NCI-H82 treated with DMSO at 0.1 percent for 48 hours (cell line): ENCODE data around the gene SENP6.
"Not testable (repeated sequence)": the region's sequence is repeated elsewhere in the genome, so short reads cannot be mapped to it uniquely, and the experiment has no call there.

ENCODE experiments used
- DNase-seq: peaks from one replicate; lab custom pipeline; 2025; ENCODE audit not compliant: unreplicated experiment; lab: John Stamatoyannopoulos, UW

Gene SENP6

DNA sequence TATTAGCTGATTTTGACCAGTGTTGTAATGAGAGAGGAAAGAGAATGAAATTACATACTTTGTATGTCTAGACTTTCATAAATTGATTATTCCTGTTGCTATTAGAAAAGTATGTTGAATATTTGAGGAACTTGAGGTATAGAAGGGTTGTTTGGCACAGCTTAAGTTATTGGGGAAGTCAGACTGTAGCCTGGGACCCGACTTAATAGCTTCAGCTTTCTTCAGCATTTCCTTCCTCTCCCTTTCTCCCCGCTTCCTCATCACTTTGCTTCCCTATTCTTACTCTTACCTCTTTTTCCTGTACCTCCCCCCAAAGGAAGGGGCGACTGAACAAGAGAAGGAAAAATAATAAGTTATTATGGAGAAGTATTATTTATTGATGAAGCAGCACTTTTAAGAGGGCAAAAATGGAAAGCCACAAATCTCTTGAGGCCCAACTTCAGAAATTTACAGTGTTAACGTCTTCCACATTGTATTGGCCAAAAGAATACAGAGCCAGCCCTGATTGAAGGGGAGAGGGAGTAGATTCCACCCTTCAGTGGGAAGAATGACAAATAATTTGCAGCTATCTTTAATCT lies 7.4 kb downstream of the SENP6 start:
- no peak for DNase-seq

DNA sequence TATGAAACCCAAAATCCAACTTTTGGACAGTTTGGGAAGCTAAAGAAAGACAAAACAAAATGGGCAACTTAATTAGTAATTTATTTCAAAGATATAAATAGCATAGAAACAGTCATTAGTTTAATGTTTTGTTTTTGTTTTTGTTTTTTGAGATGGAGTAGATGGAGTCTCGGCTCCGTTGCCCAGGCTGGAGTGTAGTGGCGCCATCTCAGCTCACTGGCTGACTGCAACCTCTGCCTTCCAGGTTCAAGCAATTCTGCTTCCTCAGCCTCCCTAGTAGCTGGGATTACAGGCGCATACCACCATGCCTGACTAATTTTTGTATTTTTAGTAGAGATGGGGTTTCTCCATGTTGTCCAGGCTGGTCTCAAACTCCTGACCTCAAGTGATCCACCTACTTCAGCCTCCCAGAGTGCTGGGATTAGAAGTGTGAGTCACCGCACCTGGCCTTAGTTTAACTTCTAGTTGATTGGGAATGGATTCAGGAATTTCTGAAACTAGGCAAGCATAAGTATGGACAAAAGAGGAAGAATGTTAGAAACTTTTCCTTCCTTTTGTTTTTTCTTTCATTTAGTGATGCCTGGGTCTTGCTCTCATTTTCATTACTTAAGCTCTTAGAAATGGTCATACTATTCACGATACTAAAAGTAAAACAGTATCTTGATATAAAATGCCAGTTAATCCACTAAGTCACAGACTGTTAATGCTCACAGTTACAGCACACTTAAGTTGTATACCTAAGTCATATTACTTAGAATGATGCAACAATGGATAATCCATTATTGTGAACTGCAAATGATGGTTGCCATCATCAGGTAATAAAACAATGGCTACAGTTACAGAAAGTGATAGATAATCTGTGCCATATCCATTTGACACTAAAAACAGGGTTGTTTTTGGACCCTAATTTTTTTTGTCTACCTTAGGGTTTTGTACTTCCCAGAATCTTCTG lies 8.2 kb downstream of the SENP6 start:
- DNase-seq, result no peak

DNA sequence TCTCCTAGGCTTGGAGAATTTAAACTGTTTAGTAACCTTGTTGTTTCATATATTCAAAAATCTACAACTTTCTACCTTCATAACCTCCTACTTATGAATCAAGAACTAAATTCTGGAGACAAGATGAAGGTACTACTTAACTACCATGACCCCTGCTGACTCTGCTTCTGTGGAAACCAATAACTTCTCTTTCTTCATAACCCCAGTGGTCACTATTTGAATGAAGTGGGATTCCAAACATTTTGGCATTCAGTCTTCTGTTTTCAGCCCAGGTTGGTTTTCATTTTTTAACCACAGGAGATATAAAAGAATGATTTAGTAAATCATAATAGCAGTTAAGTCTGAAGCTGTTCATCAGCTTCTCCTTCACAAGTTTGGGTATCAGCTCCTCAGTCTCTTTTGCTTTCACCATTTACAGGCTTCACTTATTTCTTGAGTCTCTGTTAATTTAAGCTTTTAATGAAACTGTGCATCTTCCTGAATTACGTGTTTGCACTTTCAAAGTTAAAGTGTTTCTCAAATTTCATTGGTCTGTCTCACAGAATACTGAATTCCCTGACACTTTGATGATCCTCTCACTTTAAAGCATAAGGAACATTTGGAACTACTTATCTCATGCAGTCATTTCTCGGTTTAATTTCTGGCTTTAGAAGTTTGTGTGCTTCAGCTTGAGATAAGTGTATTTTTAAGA lies 9.5 kb downstream of the SENP6 start:
- DNase-seq, result no peak

DNA sequence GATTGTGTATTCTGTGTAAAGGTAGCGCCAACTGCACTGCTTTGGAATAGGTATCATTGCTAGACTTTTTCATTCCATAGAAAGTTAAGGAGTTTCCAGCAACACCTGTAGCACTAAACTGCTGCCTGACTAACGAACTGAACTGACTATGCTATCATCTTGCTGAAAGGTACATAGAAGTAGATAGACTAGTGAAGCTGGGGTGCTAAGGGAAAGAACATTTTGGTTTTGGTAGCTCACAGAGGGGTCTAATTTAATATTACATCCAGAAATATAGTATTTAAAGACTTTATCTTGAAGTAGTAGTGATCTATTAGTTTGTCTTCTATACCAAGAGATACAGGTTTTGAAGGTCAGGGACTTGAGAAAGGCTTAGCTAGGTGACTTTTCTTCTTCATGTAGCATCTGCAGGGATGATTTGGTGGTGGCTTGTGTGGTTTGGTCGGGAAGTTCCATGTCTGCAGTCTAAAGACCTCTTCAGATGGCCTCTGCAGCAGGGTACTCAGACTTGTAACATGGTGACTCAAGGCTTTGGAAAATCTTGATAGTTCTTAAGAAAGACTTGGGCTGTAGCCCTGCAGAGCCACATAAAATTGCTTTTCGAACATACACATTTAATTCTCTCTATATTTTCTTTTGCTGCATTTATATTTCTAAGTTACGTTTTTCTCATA lies 10.2 kb downstream of the SENP6 start:
- DNase-seq, result no peak

DNA sequence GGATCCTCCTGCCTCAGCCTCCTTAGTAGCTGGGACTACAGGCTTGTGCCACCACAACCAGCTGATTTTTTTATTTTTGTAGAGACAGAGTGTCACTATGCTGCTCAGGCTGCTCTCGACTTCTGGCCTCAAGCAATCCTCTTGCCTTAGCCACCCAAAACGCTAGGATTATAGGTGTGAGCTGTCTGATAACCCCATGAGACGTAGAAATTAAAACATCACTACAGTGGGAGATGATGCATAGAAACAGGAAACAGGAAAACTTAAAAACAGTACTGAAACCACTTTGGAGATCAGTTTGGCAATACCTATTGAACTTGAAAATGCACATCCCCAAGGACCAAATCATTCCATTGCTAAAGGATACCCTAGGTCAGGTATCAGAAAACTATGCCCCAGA lies 10.8 kb downstream of the SENP6 start:
- no peak for DNase-seq

DNA sequence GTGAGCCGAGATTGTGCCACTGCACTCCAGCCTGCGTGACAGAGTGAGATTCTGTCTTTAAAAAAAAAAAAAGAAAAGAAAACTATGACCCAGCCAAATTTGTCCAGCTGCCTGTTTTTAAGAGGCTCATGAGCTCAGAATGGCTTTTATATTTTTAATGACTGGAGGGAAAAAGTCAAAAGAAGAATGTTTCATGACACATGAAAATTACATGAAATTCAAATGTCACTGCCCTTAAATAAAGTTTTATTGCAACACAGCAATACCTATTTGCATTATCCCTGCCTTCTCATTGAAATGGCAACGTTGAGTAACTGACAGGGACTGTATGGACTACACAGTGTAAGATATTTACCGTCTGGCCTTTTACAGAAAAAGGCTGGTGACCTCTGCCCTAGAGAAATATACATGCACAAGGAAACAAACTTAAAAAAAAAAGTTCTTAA lies 11.4 kb downstream of the SENP6 start:
- no peak for DNase-seq

DNA sequence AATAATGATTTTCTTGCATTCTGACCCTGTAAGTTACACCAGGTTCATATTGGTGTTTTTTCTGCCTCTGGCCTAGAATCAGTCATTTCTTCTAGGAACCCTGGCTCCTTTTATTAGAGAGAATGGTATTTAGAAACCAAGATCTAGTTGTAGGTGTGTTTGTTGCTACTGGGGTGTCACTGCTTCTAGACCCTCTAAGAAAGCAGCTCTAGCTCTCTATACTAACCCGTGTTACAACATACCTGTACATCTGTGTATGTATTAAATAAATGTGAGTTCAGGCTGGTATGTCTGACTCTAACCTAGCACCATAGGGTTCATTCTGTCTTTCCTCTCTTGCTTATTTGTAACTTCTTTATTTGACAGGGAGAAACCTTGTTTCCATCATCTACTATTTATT lies 16.8 kb downstream of the SENP6 start:
- DNase-seq, result no peak

DNA sequence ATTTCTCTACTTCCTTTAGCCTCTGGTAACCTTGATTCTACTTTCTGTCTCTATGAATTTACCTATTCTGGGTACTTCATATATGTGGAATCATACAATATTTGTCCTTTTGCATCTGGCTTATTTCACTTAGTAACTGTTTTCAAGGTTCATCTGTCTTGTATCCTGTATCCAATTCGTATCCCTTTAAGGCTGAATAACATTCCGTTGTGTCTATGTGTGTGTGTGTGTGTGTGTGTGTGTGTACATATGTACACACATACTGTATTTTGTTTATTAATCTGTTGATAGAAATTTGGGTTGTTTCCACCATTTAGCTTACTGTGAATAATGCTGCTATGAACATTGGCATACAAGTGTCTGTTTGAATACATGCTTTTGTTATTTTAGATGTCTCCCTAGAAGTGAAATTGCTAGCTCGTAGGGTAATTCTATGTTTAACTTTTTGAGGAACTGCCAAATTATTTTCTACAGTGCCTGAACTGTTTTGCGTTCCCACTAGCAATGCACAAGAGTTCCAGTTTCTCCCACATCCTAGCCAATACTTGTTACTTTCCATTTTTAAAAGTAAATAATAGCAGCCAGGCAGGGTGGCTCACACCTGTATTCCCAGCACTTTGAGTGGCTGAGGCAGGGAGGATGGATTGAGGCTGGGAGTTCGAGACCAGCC lies 17.7 kb downstream of the SENP6 start:
- no peak for DNase-seq

DNA sequence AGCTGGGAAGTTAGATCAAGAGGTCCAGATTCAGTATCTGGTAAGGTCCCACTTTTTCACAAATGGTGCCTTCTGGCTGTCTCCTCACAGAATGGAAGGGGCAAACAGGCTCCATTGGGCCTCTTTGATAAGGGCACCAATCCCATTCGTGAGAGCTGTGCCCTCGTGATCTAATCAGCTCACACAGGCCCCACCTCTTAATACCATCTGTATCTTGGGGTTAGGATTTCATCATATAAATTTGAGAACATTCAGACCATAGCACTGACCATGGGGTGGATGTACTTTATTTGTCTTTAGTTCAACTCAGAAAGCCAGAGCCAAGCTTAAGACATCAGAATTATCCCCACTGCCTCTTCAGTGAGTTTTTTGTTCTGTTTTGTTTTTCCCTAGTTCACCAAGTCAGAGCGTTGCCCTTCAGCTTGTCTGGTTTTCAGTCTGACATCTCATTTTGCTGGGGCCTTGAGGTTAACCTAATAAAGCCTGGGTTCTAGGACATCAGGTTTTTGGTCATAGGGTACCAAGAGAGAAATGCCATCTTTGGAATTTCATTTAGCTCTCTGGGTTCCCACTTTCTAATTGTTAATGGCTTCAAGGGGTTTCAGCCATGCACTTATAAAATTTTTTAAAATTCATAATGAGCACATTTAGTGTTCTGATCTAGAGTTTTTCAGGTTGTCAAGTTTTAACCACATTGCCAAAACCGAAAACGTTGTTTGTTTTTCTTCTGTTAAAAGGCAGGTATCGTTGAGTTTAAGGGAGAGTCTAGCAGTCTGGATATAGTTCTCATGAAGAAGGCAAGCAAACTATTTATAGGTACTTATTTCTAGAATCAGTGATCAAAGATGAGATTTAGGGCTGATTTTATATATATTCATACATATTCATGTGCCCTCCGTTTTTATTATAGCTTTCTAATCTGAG lies 19.0 kb downstream of the SENP6 start:
- DNase-seq, result no peak

DNA sequence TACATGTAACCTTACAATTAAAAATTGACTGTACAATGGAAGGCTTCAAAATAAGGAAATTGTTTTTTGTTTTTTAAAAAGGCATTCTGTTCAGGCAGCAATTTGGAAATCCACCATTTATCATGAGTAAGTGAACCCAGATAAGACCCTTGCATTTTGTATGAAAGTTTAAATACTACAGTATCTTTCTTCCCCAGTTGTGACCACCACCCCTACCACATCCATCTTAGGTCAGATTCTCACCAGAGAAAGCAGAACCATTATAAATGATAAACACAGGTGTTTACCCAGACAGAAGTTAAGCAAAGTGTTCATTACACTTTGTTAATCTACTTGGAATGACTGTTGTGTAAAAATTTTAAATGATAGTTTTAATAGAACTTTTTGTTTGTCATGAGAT lies 20.2 kb downstream of the SENP6 start:
- no peak for DNase-seq

DNA sequence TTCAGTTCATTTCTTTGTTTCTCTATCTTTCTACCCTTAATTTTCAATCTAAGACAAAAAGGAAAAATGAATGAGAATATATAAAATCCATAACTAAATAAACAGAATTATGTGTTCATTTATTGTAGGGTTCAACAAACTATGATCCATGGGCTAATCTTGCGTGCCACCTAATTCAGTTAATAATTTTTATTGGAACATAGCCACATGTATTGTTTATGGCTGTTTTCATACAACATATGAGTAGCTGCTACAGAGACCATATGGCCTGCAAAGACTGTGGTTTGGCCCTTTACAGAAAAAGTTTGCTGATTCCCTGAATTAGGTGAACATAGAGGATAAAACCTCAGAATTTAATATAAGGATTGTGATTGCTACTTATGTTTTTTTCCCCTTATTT lies 21.8 kb downstream of the SENP6 start:
- DNase-seq, result no peak

DNA sequence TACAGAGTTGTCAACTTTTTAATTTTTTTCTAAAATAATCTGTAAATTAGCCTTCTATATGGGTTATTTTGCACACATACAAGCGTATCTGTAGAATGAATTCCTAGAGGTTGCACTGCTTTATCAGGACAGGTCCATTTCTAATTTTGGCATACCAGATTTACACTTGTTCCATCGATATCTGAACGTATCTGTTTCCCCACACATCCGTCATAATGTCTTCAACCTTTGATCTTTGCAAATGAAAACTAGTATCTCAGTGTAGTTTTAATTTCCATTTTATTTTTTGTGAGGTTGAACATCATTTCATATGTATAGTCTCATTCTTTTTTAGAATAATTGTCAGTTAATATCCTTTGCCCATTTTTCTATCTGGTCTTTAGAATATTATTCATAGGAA lies 22.7 kb downstream of the SENP6 start:
- no peak for DNase-seq

DNA sequence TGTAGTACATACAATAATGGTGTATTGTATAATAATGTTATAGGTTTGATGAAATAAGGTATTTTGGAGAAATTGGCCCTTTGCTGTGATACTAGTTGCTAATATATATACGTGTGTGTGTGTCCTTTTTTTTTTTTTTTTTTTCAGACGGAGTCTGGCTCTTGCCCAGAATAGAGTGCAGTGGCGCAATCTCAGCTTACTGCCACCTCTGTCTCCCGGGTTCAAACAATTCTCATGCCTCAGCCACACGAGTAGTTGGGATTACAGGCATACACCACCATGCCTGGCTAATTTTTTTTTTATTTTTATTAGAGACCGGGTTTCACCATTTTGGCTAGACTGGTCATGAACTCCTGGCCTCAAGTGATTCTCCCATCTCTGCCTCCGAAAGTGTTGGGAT lies 23.3 kb downstream of the SENP6 start:
- DNase-seq, result no peak

DNA sequence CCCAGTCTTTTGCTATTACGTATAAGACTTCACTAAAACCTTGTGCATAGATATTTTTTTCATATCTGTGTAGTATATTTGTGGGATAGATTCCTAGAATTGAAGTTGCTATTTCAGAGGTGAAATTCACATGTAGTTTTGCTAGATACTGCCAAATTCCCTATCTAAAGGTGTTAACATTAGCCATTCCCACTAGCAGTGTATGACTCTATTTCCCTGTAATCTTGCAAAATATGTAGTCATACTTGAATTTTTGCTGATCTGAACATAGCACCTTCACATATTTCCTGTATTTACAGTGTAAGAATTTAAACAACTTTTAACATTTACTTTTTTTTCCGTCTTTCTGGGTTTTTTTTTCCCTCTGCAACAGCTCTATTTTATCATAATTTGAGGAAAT lies 24.9 kb downstream of the SENP6 start:
- no peak for DNase-seq

DNA sequence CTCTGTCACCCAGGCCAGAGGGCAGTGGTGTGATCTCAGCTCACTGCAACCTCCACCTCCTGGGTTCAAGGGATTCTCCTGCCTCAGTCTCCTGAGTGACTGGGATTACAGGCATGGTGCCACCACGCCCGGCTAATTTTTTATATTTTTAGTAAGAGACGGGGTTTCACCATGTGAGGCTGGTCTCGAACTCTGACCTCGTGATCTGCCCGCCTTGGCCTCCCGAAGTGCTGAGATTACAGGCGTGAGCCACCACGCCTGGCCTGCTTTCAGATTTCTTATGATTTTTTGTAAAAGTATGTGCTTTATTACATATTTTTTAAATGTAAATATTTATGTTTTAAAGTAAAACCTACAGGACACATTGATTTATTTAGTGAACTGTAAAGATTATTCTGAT lies 26.0 kb downstream of the SENP6 start:
- DNase-seq, result not testable (repeated sequence)

DNA sequence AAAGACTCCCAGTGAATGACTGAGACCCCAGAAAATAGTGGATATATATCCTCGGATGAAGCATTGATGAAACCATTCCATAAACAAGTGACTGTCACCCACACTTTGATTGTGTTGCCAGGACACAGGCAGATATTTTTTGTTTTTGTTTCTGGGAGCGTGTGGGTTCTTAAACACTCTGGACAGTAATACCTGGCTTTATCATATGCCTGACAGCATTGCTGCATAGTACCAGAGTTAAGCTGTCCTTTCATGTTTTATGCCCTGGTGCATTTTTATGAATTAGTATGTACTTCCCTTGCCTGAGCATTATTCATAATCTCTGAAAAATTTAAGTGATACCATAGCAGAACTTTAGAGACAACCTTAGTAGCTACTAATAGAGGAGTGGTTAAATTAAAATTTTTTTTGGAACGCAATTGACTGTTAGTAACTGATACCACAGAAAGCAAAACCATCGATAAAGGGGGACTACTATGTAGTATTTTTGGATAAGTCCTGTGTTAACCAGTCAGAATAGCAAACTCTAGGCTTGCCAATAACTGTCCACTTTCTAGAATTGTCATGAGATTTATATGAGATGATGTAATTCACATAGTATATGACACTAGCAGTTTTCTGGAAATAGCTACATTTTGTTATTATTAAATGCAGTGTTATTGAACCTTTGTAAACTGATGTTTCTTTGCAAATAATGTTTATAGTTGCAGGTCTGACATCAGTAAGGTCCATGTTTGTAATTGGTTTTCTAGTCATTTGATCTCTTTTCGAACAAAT lies 30.4 kb downstream of the SENP6 start:
- DNase-seq, result no peak

DNA sequence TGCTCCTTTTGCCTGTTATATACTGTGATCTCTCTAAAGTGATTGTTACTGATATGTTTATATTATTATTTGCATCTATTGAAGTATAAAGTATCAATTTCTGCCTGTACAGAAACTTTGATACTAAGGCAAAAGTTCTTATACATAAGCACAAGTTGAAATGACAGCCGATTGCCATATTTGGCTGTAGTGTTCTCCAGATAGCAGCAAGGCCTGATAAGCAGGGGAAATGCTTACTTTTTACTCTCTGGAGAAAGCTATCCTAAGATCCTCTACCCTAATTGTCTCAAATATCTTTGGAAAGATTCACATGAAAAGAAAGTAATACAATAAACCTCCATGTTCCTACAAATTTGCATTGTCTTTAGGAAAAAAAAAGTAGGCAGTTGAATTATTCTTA lies 31.4 kb downstream of the SENP6 start:
- no peak for DNase-seq

DNA sequence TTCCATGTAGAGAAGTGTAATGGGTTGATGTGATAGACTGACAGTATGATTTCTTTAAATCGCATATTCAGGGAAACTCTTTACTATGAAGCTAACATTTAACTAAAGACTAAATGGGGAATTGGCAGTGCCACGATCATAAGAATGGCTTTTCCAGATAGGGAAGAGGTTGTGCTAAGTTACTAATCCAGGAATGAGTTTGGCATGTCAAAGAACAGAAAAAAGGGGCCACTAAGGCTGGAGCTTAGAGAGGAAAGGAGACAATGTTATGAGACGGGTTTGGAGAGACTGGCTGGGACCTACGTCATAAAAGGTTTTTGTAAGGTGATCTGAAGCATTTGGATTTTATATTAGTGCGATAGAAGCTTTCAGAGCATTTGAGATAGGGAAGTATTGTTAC lies 40.6 kb downstream of the SENP6 start:
- DNase-seq, result no peak

DNA sequence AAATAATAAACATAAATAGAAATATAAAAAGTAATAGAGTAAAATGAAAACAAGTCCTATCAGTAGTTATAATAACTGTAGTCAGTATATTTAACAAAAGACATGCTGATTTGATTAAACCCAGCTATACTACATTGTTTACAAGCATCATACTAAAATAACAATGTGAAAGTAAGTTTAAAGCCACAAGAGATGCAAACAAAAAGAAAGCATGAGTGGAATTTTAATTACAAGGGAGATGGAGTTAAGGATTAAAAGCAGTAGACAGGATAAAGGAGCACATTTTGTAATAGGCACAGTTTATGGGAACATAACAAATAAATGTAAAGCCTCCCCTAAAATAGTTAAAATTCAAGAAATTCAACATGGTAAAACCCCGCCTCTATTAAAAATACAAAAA lies 41.5 kb downstream of the SENP6 start:
- no peak for DNase-seq
